ENCODE results near the gene ATG5.

GRCh38 chr6:106156863-106157262, 168.7 kb downstream of the ATG5 start:
- no peak for TF ChIP-seq CTCF (optimal IDR thresholded peaks at IDR 0.05 in 1 of 3, IDR thresholded peaks at IDR 0.05 in 1 of 3, conservative IDR thresholded peaks at IDR 0.05 in 1 of 3; ENCODE audit: extremely low read depth in 1 of 3, insufficient read depth in 2 of 3, low read length in 3 of 3)
- no peak for TF ChIP-seq EZH2 (IDR thresholded peaks at IDR 0.05; ENCODE audit: low read length)

All from keratinocyte (primary cell).